Right lobe of liver (tissue), 6 donors: ENCODE measurements around the gene EMP1. TPM values are rescaled to one million over a fixed set of nuclear protein-coding genes. Genes with fewer than 3 reads are reported as not detected.
A peak's percentile ranks its signal among the peaks of the same experiment; 100 is the strongest.

ENCODE experiments used
- ATAC-seq, 4 donors: fragments of 200-7000 bp; cut with Tn5 transposase; one replicate each; pipeline ENCODE4 v1.9.1; 2020; ENCODE audit warnings: mild to moderate bottlenecking in 4 of 4, moderate library complexity in 4 of 4
- DNase-seq, 3 donors: peaks; one replicate each; pipeline ENCODE4 v3.0.0-alpha.2; 2020
- H3K27ac ChIP-seq, 3 donors: fragments of 200-600 bp; one replicate each; pipeline ENCODE4 v1.8.0; 2022
- H3K27me3 ChIP-seq, 2 donors: fragments of 200-600 bp; one replicate each; pipeline ENCODE4 v1.8.0; 2022
- H3K36me3 ChIP-seq, 4 donors: fragments of 200-600 bp; sonication (generic) in 1 of 4; one replicate each; pipeline versions ENCODE4 v1.5.1 to v1.8.0; 2017 to 2022; ENCODE audit warnings: control low read depth in 1 of 4
- H3K4me1 ChIP-seq, 4 donors: fragments of 200-600 bp; sonication (generic) in 1 of 4; one replicate each; pipeline versions ENCODE4 v1.5.1 to v1.8.0; 2017 to 2022; ENCODE audit warnings: control low read depth in 1 of 4
- H3K4me3 ChIP-seq, 3 donors: fragments of 200-600 bp; one replicate each; pipeline ENCODE4 v1.8.0; 2022
- H3K9me3 ChIP-seq, 4 donors: fragments of 200-600 bp; sonication (generic) in 1 of 4; one replicate each; pipeline versions ENCODE4 v1.5.1 to v1.8.0; 2017 to 2022; ENCODE audit warnings: control low read depth in 1 of 4
- POLR2A ChIP-seq: fragments of 450-650 bp; IDR thresholded peaks from one replicate; pipeline ENCODE4 v1.6.1; 2017; ENCODE audit warnings: antibody characterized with exemption, mild to moderate bottlenecking
- WGBS: methylation state at CpG from one replicate; pipeline ENCODE4 v1.1.6; 2018; ENCODE audit warnings: low coverage, low lambda C conversion rate; ENCODE audit not compliant: insufficient coverage; ENCODE audit errors: missing lambda C conversion rate; 5-methylcytosine and 5-hydroxymethylcytosine counted together
- intact Hi-C, 2 donors: fragments of 100-400 bp; cut with DNase I; formaldehyde crosslinking; loops; one replicate each; pipeline versions ENCODE4 v1.11.2 to v1.14.1; 2022
- total RNA-seq, 6 experiments: library from RNA; depleted of rRNA in 2 of 6; stranded (reverse); fragments of >200 nt in 2 of 6; fragmentation: NEBNext Ultra II Directional in 3 of 6; extraction: Animal tissue kit (Norgen Biotek cat#: 25700) in 3 of 6; gene quantifications; one replicate each; pipeline versions ENCODE4 v1.1.0 to v1.2.4, GENCODE V29; 2016 to 2023
- TF ChIP-seq, protein P1 (sequence below), 4 donors: fragments of 200-600 bp in 3 of 4; fragments of 450-650 bp in 1 of 4; IDR thresholded peaks; one replicate each; pipeline versions ENCODE4 v1.5.1 to v1.8.0; 2016 to 2022; ENCODE audit warnings: antibody characterized with exemption in 4 of 4, mild to moderate bottlenecking in 2 of 4
- donor health status: DM: no; HTN: yes; CAD: no.
- donor health status: DM: no; HTN: no; CAD: no.
- donor health status: DM: no; HTN: no; CAD: no.
- donor health status: DM: no; HTN: yes; CAD: no.
- donor health status: DM: no; HTN: yes; CAD: no.

Gene EMP1
- total RNA-seq, 6 experiments from 2014 or later = 3.1 to 25.0 (median 14.5) TPM

DNA sequence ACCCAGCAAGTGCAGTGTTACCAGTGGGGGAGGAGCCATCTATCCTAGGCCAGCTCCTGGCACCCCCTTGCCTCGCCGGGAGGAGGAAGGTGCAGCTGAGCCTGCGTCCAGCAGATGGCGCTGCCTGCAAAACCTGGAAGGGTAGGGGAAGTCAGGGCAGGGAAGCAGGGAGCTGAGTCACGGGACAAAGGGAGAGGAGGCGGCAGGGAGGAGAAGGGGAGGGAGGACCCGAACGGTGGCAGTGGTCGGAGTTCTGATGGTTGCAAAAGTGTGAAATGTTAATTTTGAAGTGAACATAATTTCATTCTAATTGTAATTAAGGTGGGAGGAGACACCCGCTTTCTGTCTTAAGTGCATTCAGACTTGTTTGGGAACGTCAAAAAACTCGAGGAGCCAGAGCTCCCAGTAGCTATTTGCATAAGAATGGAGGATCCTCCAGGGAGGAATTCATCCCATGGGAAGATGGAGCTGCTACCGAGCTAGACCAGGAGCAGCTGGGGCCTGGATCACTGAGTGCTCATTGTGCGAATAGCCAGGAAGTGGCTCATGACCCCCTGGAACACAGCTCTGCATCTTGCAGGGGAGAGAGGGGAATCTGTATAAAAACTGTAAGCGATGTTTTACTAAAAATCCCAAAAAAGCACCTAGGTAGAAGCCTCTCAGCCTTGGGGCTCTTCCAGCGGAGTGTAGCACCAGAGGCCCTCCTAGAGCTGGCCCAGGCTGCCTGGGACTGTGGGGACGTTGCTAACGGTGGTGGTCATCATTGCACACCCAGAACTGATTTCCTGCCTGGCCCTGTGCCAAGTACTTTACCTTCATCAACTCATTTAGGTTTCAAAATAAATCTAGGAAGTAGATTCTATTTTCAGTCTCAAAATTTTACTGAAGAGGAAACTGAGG lies 59.5 kb downstream of the EMP1 start:
- TF ChIP-seq, protein P1, sequence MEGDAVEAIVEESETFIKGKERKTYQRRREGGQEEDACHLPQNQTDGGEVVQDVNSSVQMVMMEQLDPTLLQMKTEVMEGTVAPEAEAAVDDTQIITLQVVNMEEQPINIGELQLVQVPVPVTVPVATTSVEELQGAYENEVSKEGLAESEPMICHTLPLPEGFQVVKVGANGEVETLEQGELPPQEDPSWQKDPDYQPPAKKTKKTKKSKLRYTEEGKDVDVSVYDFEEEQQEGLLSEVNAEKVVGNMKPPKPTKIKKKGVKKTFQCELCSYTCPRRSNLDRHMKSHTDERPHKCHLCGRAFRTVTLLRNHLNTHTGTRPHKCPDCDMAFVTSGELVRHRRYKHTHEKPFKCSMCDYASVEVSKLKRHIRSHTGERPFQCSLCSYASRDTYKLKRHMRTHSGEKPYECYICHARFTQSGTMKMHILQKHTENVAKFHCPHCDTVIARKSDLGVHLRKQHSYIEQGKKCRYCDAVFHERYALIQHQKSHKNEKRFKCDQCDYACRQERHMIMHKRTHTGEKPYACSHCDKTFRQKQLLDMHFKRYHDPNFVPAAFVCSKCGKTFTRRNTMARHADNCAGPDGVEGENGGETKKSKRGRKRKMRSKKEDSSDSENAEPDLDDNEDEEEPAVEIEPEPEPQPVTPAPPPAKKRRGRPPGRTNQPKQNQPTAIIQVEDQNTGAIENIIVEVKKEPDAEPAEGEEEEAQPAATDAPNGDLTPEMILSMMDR (IDR thresholded peaks at IDR 0.05) = peak; percentile 96 to 98 (median 98)
- no peak for TF ChIP-seq POLR2A
- Histone ChIP-seq H3K36me3 (no peaks in the 10 kb centered on the region), H3K27ac (no peak overlapping the region), H3K4me1 (peaks cover 0 to 5% (median 0%) of the 10 kb centered on the region in 4 donors), H3K9me3 (no peaks in the 10 kb centered on the region), H3K27me3 (no peaks in the 10 kb centered on the region), H3K4me3 (peak overlapping the region in 1 of 3 donors; percentile 39)
- 19% methylated on average over 15 of the region's 18 CpGs for WGBS
- intact Hi-C loops = no loop called here
- DNase-seq = peak; percentile 91 to 94 (median 93)
- peak; percentile 100 for ATAC-seq

DNA sequence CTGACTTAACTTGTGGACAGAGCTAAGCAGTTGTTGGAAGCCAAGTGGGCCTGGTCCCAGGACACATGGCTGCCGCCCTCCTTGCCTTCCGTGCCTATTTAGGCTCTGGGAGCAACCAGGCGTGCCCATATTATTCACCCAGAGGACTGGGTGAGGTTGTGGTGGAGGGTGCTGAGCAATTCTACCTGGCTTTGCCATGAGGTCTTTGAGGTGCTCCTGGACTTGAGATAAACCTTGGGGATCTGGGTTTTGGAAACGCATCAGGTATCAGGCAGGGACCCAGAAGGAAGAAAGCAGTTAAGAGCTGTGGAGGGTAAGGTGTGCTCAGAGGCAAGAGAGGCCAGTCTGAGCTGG lies 60.1 kb downstream of the EMP1 start:
- 96% methylated on average over 3 of the region's 4 CpGs for WGBS
- intact Hi-C loops = no loop called here
- ATAC-seq = no peak
- TF ChIP-seq POLR2A = no peak
- TF ChIP-seq, protein P1 (IDR thresholded peaks at IDR 0.05) = no peak
- DNase-seq = no peak
- H3K27ac ChIP-seq = no peak overlapping the region
- H3K4me3 ChIP-seq = no peak overlapping the region
- no peaks in the 10 kb centered on the region for H3K27me3 ChIP-seq
- H3K9me3 ChIP-seq = no peaks in the 10 kb centered on the region
- H3K4me1 ChIP-seq = no peaks in the 10 kb centered on the region
- H3K36me3 ChIP-seq = no peaks in the 10 kb centered on the region

DNA sequence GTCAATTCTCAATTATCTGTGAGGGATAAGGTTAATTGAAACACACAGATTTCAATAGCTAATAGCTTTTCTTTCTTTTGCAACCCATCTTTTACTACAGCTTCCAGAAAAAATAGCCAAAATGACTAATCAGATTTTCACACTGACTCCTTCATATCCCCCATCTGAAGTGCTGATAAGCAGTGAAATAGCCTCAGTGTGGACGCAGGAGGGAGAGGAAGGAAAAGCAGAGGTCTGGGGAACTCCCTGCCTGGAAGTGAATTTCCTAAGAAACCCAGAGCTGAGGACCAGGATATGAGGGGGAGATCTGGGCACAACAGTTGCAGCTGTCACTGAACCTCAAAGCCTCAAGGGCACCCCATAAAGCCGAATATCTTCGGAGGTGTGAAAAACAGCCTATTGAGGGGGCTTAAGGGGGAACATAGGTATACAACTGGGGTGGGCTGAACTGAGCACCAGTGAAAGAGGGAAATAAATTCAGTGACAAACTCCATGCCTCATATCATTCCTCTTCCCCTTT lies 60.9 kb downstream of the EMP1 start:
- Histone ChIP-seq H3K9me3 (no peaks in the 10 kb centered on the region), H3K4me3 (no peak overlapping the region), H3K36me3 (no peaks in the 10 kb centered on the region), H3K27ac (no peak overlapping the region), H3K4me1 (no peaks in the 10 kb centered on the region), H3K27me3 (no peaks in the 10 kb centered on the region)
- TF ChIP-seq POLR2A = no peak
- TF ChIP-seq, protein P1 (IDR thresholded peaks at IDR 0.05) = no peak
- intact Hi-C loops = no loop called here
- 36% methylated on average over 3 of the region's 3 CpGs for WGBS
- no peak for DNase-seq
- ATAC-seq = no peak

DNA sequence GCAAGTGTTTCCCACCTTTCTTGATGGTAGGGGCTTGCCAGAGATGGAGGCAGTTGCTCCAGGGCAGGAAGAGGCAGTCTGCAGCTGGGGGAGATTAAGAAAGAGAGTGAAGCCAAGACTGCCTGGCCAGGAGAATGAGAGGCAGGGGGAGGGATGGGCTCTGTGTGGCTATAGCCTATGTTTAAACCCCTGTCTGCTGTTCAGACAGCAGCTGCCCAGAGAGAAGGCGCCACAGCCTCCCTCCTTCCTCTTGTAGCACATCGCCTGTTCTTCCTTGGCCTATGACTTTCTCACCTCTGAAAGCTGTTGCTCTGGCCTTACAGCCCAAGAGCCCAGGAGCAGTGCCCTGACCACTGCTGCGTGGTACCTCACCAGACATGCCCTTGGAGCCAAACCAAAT lies 61.7 kb downstream of the EMP1 start:
- intact Hi-C loops = no loop called here
- no peaks in the 10 kb centered on the region for H3K4me1 ChIP-seq
- no peaks in the 10 kb centered on the region for H3K36me3 ChIP-seq
- no peak overlapping the region for H3K4me3 ChIP-seq
- no peaks in the 10 kb centered on the region for H3K9me3 ChIP-seq
- no peak for ATAC-seq
- no CpG with 5 or more reads among the region's 3 CpGs for WGBS
- no peak for DNase-seq
- TF ChIP-seq, protein P1 (IDR thresholded peaks at IDR 0.05) = no peak
- TF ChIP-seq POLR2A = no peak
- H3K27me3 ChIP-seq = no peaks in the 10 kb centered on the region
- no peak overlapping the region for H3K27ac ChIP-seq
